HG02852 (cell line): ENCODE results near the gene NCBP3.

Experiments used
- ATAC-seq: cut with Tn5 transposase; IDR thresholded peaks from one replicate; pipeline ENCODE4 v1.9.1; 2021; ENCODE audit warnings: mild to moderate bottlenecking, moderate library complexity; ENCODE audit not compliant: unreplicated experiment

NCBP3 gene

DNA sequence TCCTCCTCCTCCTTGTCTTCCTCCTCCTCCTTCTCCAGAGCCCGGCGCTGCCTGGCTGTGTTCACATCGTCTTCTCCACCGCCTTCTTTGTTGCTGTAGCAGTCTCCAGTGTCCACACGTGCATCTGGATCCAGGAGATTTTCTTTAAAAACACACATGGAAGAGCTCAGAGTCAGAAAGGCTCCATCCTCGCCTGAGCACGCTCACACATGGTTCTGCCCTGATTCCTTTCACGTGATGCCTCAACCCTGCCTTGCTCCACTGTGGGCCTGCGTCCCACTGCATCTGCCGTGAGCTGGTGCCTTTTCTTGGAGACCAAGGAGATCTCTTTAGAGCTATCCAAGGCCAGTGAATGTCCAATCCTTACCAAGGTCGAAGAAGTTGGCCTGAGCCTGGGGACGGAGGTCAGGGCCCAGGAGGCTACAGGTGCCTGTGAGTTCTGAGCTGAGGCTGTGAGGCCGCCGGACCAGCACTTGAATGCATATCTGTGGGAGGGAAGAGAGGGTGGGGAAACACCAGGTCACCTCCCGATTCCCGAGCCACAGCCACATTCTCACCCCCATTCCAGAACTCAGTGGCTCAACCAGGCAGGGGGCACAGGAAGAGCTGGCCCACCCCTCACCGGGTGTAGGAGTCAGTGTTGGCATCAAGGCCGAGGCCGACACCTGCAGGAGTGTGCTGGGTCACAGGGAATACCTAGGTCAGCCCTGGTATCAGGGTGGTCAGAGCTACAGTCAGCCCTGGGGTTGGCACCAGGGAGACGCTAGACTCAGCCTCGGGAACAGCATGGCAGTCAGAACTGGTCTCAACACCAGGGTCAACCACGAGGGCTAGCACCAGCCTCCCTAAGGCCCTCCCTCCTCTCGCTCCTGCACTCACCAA lies 84.8 kb downstream of the NCBP3 start:
- no peak for ATAC-seq

DNA sequence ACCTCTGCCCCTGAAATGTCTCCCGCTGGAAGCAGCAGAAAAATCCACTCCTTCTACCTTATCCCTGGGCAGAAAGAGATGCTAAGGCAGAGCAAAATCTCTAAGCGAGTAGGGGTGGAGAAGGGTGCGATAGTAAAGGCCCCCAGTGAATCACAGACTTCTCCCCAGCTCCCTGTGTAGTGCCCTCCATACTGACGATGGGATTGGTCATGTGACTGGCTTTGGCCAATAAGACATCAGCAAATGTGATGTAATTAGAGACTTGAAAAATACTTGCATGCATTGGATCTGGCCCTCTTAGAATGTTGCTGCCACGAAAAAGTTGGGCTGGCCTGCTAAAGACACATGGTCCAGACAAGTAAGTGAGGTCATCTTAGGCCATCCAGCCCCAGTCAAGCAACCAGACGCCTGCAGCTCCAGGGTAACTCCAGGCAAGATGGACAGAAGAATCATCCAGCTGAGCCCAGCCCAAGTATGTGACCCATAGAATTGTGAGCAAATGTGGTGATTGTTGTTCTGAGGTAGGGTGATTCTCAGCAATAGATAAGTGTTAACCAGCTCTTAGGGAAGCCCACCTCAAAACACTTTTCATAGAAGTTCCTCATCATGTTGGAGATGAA lies 86.3 kb downstream of the NCBP3 start:
- no peak for ATAC-seq

DNA sequence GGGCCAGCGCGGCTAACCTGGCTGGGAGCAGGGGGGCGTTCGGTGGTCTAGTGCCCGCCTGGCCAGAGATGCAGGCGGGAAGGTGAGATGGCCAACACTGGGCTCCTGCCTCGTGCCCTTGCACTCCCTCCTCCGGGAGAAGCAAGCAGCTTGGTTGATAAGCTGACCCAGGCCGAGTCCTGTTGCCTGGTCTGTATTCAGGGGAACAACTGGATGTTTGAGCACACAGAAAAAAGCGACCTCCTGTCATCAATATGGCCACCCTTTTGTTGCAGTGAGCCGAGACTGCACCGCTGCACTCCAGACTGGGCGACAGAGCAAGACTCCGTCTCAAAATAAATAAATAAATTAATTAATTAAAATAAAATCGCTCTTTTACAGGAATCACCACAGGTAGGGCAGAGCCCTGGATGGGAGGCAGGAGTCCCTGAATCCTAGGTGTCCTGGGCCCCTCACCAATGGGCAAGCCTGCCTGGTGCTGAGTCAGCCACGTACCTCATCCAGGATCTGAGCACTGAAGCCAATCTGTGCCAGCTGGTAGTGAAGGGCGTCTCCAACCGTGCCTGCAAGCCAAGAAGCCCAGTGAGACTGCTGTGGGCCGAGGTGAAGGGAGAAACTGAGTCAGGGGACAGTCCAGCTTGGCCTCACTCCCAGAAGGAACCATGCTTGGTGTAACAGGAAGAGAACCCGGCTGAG lies 90.6 kb downstream of the NCBP3 start:
- ATAC-seq, result no peak

DNA sequence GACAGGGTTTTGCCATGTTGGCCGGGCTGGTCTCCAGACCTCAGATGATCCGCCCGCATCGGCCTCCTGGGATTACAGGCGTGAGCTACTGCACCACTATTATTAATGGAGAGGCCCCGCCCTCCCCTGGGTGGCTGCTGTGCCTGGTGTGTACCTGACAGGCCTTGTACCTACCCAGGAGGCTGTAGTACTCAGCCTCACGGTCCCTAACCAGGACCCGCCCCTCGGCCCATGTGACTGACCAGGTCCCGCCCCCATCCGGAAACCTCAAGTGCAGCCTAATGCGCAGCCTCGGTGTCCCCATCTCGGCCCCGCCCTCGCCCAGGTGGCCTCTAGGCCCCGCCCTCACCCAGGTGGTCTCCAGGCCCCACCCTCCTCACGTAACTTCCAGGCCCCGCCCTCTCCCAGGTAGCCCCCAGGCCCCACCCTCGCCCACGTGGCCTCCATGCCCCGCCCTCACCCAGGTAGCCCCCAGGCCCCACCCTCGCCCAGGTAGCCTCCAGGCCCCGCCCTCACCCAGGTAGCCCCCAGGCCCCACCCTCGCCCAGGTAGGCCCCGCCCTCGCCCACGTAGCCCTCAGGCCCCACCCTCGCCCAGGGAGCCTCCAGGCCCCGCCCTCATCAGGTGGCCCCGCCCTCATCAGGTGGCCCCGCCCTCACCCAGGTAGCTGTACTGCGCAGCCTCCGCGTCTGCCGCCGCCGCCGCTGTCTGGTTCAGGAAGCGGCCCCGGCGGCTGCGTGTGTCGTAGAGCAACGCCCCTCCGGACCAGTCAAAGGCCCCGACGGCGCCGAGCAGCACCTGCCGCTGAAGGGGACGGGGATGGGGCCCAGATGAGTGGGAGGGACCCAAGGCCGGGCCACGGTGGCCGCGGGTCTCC lies 91.3 kb downstream of the NCBP3 start:
- no peak for ATAC-seq

DNA sequence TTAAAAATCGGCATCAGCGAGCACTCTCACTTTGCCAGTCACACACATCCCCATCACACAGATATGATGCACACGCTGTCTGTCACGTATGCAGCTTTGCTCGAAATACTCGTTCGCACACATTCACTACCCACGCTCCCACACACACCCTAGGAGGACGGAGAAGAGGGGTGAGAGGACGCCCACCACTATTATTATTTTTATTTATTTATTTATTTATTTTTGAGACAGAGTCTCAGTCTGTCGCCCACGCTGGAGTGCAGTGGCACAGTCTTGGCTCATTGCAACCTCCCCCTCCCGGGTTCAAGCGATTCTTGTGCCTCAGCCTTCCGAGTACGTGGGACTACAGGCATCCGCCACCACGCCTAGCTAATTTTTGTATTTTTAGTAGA lies 92.0 kb downstream of the NCBP3 start:
- no peak for ATAC-seq

DNA sequence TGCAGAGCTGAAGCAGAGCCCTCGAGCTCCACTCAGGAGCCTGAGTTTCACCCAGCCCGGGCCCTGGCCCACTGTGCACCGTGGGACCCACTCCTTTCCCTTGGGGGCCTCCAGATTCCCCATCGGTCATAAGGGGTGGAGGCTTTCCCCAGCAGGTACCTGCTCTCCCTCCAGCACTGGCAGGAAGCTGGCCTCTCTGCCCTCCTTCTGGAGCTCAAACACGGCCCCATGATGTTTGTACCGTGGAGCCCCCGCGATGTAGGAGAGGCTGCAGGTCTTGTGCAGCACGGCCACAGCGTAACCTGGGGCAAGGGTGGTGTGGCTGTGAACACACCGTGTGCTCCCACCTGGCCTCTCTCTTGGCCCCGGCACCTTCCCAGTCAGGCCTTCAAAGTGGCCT lies 92.4 kb downstream of the NCBP3 start:
- no peak for ATAC-seq
